K562 (cell line): Measurements from ENCODE around the gene ABCF3. TPM values are rescaled to one million over a fixed set of nuclear protein-coding genes. Genes with fewer than 3 reads are reported as not detected.

Experiments
- ATAC-seq: fragments of 200-7000 bp; cut with Tn5 transposase; 3 replicates; pipeline ENCODE4 v1.9.1; 2020; ENCODE audit warnings: moderate library complexity
- BruUV-seq: library from RNA; stranded (reverse); fragments of 400-500 nt; replicated peaks from 2 replicates; lab custom pipeline; 2021; lab: Mats Ljungman, UMichigan
- CTCF ChIA-PET: fragments of 300-600 bp; formaldehyde crosslinking; extraction: SDS; loops from one replicate; lab custom pipeline; 2021; ENCODE audit warnings: low intra/inter-chr PET ratio; lab: Yijun Ruan, JAX
- POLR2A ChIA-PET: fragments of 300-600, 350-650 bp; sonication (Branson Sonifier 250); formaldehyde crosslinking; extraction: SDS; loops from one replicate; lab custom pipeline; 2021; ENCODE audit warnings: antibody characterized with exemption, inconsistent platforms; lab: Yijun Ruan, JAX
- DNase-seq, 4 experiments: peaks; one replicate each; pipeline versions ENCODE4 v3.0.0 to v3.0.0-alpha.2; 2011 to 2018; ENCODE audit warnings: low spot score in 3 of 4, mixed read lengths in 3 of 4; ENCODE audit errors: extremely low read depth in 1 of 4
- FAIRE-seq: peaks from 2 replicates; lab custom pipeline; 2011; peaks lifted over from hg19 to GRCh38; lab: Jason Lieb, UNC
- H2AFZ ChIP-seq: 2 replicates; pipeline ENCODE4 v1.6.0; 2011; ENCODE audit warnings: low read depth, low read length, control low read depth, inconsistent platforms
- H3K27ac ChIP-seq: fragments of 200-600 bp; 3 replicates; pipeline ENCODE4 v1.8.0; 2011; ENCODE audit warnings: low read depth, mild to moderate bottlenecking, control low read depth, inconsistent platforms, low read length, moderate library complexity, mixed read lengths; ENCODE audit errors: extremely low read depth
- H3K27me3 ChIP-seq, 2 experiments: fragments of 300-600 bp in 1 of 2; 2 replicates in 1 of 2; 3 replicates in 1 of 2; pipeline versions ENCODE4 v1.6.0 to v1.8.0; 2011; ENCODE audit warnings: inconsistent platforms in 2 of 2, low read length in 2 of 2, mild to moderate bottlenecking in 1 of 2, mixed read lengths in 1 of 2, moderate library complexity in 1 of 2; ENCODE audit not compliant: control insufficient read depth in 2 of 2, insufficient read depth in 2 of 2
- H3K36me3 ChIP-seq: fragments of 300-600 bp; 3 replicates; pipeline ENCODE4 v1.8.0; 2011; ENCODE audit warnings: mild to moderate bottlenecking, low read length, inconsistent platforms; ENCODE audit not compliant: control insufficient read depth, insufficient read depth
- H3K4me1 ChIP-seq, 2 experiments: fragments of 200-600 bp in 1 of 2; replicated peaks in 1 of 2; 2 replicates in 1 of 2; 3 replicates in 1 of 2; pipeline versions ENCODE4 v1.5.1 to v1.8.0; 2011; ENCODE audit warnings: inconsistent platforms in 2 of 2, low read length in 2 of 2, mild to moderate bottlenecking in 1 of 2, mixed read lengths in 1 of 2, moderate library complexity in 1 of 2; ENCODE audit not compliant: control insufficient read depth in 2 of 2, insufficient read depth in 2 of 2
- H3K4me2 ChIP-seq: 2 replicates; pipeline ENCODE4 v1.6.1; 2011; ENCODE audit warnings: low read length, control low read depth, inconsistent platforms, mixed read lengths; ENCODE audit not compliant: insufficient read depth
- H3K4me3 ChIP-seq: fragments of 200-600 bp; sonication (generic), shearing (Covaris generic); 2 replicates; pipeline ENCODE4 v1.5.1; 2016; ENCODE audit warnings: control low read depth, inconsistent platforms
- H3K79me2 ChIP-seq: fragments of 200-600 bp; 3 replicates; pipeline ENCODE4 v1.8.0; 2011; ENCODE audit warnings: low read length, inconsistent platforms; ENCODE audit not compliant: control insufficient read depth, insufficient read depth
- H3K9ac ChIP-seq, 2 experiments: 2 replicates each; pipeline versions ENCODE4 v1.6.0 to v1.6.1; 2011; ENCODE audit warnings: low read depth in 2 of 2, low read length in 2 of 2, control low read depth in 1 of 2, inconsistent platforms in 1 of 2, mild to moderate bottlenecking in 1 of 2, mixed read lengths in 1 of 2; ENCODE audit not compliant: insufficient read depth in 1 of 2
- H3K9me1 ChIP-seq: one replicate; pipeline ENCODE4 v1.6.0; 2011; ENCODE audit warnings: inconsistent platforms, mild to moderate bottlenecking, low read length, moderate library complexity; ENCODE audit not compliant: control insufficient read depth, insufficient read depth
- H3K9me3 ChIP-seq: replicated peaks from 2 replicates; pipeline ENCODE4 v1.5.1; 2011; ENCODE audit warnings: low read depth, low read length, inconsistent platforms; ENCODE audit not compliant: control insufficient read depth, insufficient read depth
- H4K20me1 ChIP-seq: replicated peaks from 2 replicates; pipeline ENCODE4 v1.6.1; 2011; ENCODE audit warnings: low read length, inconsistent platforms, mixed read lengths; ENCODE audit not compliant: control insufficient read depth, insufficient read depth
- E2F1 ChIP-seq: sonication (generic); formaldehyde crosslinking; IDR thresholded peaks from 2 replicates; pipeline ENCODE4 v1.8.1; 2023; ENCODE audit warnings: mild to moderate bottlenecking, missing genetic modification reagents, moderate library complexity
- E2F5 ChIP-seq: sonication (generic); formaldehyde crosslinking; IDR thresholded peaks from 2 replicates; pipeline ENCODE4 v1.8.0; 2022; ENCODE audit warnings: mild to moderate bottlenecking, missing genetic modification reagents
- MAX ChIP-seq: sonication (generic); formaldehyde crosslinking; IDR thresholded peaks from 2 replicates; pipeline ENCODE4 v1.9.0; 2022; ENCODE audit warnings: mild to moderate bottlenecking, missing genetic modification reagents
- ZBTB40 ChIP-seq, 2 experiments: fragments of 450-650 bp in 1 of 2; sonication (generic) in 1 of 2; formaldehyde crosslinking in 1 of 2; IDR thresholded peaks; 2 replicates each; pipeline versions ENCODE4 v1.7.1 to v1.9.0; 2016 to 2022; ENCODE audit warnings: inconsistent platforms in 1 of 2, mild to moderate bottlenecking in 1 of 2, missing genetic modification reagents in 1 of 2
- ZBTB7A ChIP-seq: IDR thresholded peaks from 2 replicates; pipeline ENCODE4 v1.6.1; 2011; ENCODE audit warnings: low read depth, mild to moderate bottlenecking, low read length, moderate library complexity, borderline replicate concordance; ENCODE audit not compliant: control insufficient read depth
- ZNF740 ChIP-seq, 3 experiments: fragments of 200-800 bp in 1 of 3; sonication (Bioruptor generic) in 1 of 3; sonication (generic) in 1 of 3; formaldehyde crosslinking in 1 of 3; IDR thresholded peaks; 2 replicates each; pipeline versions ENCODE4 v1.6.1 to v1.8.0; 2016 to 2022; ENCODE audit warnings: mild to moderate bottlenecking in 2 of 3, missing compliant biosample characterization in 2 of 3, missing genetic modification characterization in 2 of 3, missing genetic modification reagents in 1 of 3
- WGBS: fragments of 100-300 bp; shearing (Covaris generic); methylation state at CpG from one replicate; pipeline ENCODE4 v1.1.6; 2016; ENCODE audit warnings: low coverage, mixed read lengths; ENCODE audit not compliant: insufficient coverage; ENCODE audit errors: missing lambda C conversion rate; 5-methylcytosine and 5-hydroxymethylcytosine counted together
- in situ Hi-C: fragments of 300-500 bp; cut with MboI; formaldehyde crosslinking; loops from 4 replicates; pipeline ENCODE4 v1.15.0; 2018; ENCODE audit warnings: inconsistent platforms, mixed read lengths
- intact Hi-C: fragments of 100-400 bp; cut with micrococcal nuclease; formaldehyde crosslinking; loops from 2 replicates; pipeline ENCODE4 v1.14.2; 2022
- polyA plus RNA-seq, 8 experiments: library from polyadenylated mRNA; depleted of rRNA in 4 of 8; stranded (reverse) in 5 of 8; unstranded in 3 of 8; fragments of >200 nt; fragmentation: Nextera tagmentation in 2 of 8; fragmentation: Illumina TruSeq in 1 of 8; extraction: Ambion mirVana in 2 of 8; extraction: Trizol in 1 of 8; gene quantifications; 2 replicates each; pipeline versions ENCODE4 v1.2.1 to v1.2.3, GENCODE V29; 2011 to 2014; ENCODE audit warnings: inconsistent platforms in 1 of 8, missing spikeins in 1 of 8
- total RNA-seq, 7 experiments: library from RNA; depleted of rRNA in 6 of 7; stranded (reverse); fragments of >200 nt in 6 of 7; fragmentation: Illumina TruSeq in 2 of 7; extraction: Trizol in 2 of 7; gene quantifications; 2 replicates each; pipeline versions ENCODE4 v1.2.1 to v1.2.3, GENCODE V29; 2011 to 2021; ENCODE audit warnings: low replicate concordance in 1 of 7

Gene ABCF3
- total and polyA plus RNA-seq, 9 of the 15 experiments (the other 6 are each of a cell fraction or from before 2014, with no cell fraction given) = 6.7 to 77.9 (median 45.1) TPM

GRCh38 chr3:184175506-184175905 lies 10.5 kb upstream of the ABCF3 start:
- in situ Hi-C loops (no loop called here), intact Hi-C loops (loop anchor here (2.0 kb wide), 1 partner anchor 21 kb away; the partner anchor contains the start of gene DVL3)
- no peak for ATAC-seq
- FAIRE-seq = no peak
- H3K4me1 ChIP-seq = peaks cover 44 to 50% of the 10 kb centered on the region in 2 experiments; a peak in 4 of 5 replicates
- H3K9me1 ChIP-seq = no peaks in the 10 kb centered on the region
- H3K9me3 ChIP-seq = no peaks in the 10 kb centered on the region
- no peaks in the 10 kb centered on the region for H3K27me3 ChIP-seq
- H3K27ac ChIP-seq = peak overlapping the region; percentile 82
- peaks cover 46% of the 10 kb centered on the region for H3K79me2 ChIP-seq
- peak overlapping the region; percentile 91 to 100 for H3K9ac ChIP-seq
- CTCF ChIA-PET = interaction anchor here (1.0 kb wide), 1 partner anchor 29 kb away, joined by 3 read pairs; no protein-coding TSS in a partner anchor
- POLR2A ChIA-PET = interaction anchor here (0.5 to 2.7 kb wide), 3 partner anchors 8 to 13 kb away, joined by 3 to 20 read pairs (median 14); partner anchors contain the start of gene ABCF3
- H3K36me3 ChIP-seq = peaks cover 69% of the 10 kb centered on the region
- H3K4me2 ChIP-seq = peak overlapping the region; percentile 89
- DNase-seq = no peak
- BruUV-seq = no TSS peak
- no peak overlapping the region for H2AFZ ChIP-seq
- H4K20me1 ChIP-seq = peaks cover 17% of the 10 kb centered on the region
- peak overlapping the region; percentile 81 for H3K4me3 ChIP-seq
- WGBS = under 1% methylated on average over 8 of the region's 8 CpGs
- TF ChIP-seq ZBTB40 (IDR thresholded peaks at IDR 0.05) = 0 out of 2 replicates have a peak, but pooled peaks have one; percentile 6
- no peak for TF ChIP-seq ZBTB40 (CRISPR knock-in tag; IDR thresholded peaks at IDR 0.05)
- TF ChIP-seq MAX (CRISPR knock-in tag) = 0 out of 2 replicates have a peak, but pooled peaks have one; percentile 5
- no peak for TF ChIP-seq E2F1 (CRISPR knock-in tag)
- TF ChIP-seq ZNF740 (CRISPR knock-in tag; IDR thresholded peaks at IDR 0.05) = 0 out of 2 replicates have a peak, but pooled peaks have one; percentile 15
- no peak for TF ChIP-seq ZNF740 (tag; IDR thresholded peaks at IDR 0.05)
- no peak for TF ChIP-seq E2F5 (CRISPR knock-in tag)
- no peak for TF ChIP-seq ZBTB7A
